GM12891 (cell line): ENCODE results near the gene EDAR.

Experiments used
- DNase-seq: peaks from one replicate; pipeline ENCODE4 v3.0.0; 2011; ENCODE audit warnings: low spot score; ENCODE audit not compliant: insufficient read length
- FAIRE-seq: peaks from 2 replicates; lab custom pipeline; 2011; peaks lifted over from hg19 to GRCh38; lab: Jason Lieb, UNC
- PAX5 ChIP-seq: IDR thresholded peaks from 2 replicates; pipeline ENCODE4 v1.6.1; 2011; ENCODE audit warnings: low read length, moderate library complexity, mild to moderate bottlenecking; ENCODE audit not compliant: insufficient read depth, severe bottlenecking
- POLR2A ChIP-seq: IDR thresholded peaks from 2 replicates; pipeline ENCODE4 v1.6.1; 2011; ENCODE audit warnings: low read depth, low read length, control low read depth
- POLR2AphosphoS5 ChIP-seq: IDR thresholded peaks from 2 replicates; pipeline ENCODE4 v1.6.1; 2011; ENCODE audit warnings: low read depth, low read length, control low read depth
- POU2F2 ChIP-seq: IDR thresholded peaks from 2 replicates; pipeline ENCODE4 v1.6.1; 2011; ENCODE audit warnings: low read depth, mild to moderate bottlenecking, control low read depth, low read length, moderate library complexity
- SPI1 ChIP-seq: IDR thresholded peaks from 2 replicates; pipeline ENCODE4 v1.6.1; 2011; ENCODE audit warnings: low read depth, low read length, control low read depth
- TAF1 ChIP-seq: IDR thresholded peaks from 2 replicates; pipeline ENCODE4 v1.6.1; 2011; ENCODE audit warnings: low read depth, low read length, control low read depth

EDAR gene

DNA sequence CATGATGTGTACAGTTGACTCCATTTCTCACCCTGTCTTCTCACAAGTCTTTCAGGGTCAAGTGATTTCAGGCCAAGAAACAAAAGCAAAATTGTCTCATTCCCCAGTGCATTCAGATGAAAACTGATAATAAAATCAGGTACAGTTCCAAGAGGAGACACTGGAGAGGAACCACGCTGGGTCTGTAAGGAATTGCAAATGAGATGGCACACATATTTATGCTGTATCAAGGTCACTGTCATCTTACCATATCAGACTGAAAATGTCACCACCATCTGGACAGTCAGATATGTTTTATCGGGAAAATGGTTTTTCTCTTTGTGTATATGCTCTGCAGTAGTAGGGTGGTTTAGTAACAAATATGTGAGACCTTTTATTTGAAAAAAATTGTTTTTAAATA, 110.7 kb downstream of the EDAR start:
- FAIRE-seq (no peak), DNase-seq (no peak)
- TF ChIP-seq SPI1, result no peak
- no peak for TF ChIP-seq TAF1
- TF ChIP-seq POU2F2, result no peak
- no peak for TF ChIP-seq PAX5
- TF ChIP-seq POLR2A, result no peak
- TF ChIP-seq POLR2AphosphoS5, result no peak

DNA sequence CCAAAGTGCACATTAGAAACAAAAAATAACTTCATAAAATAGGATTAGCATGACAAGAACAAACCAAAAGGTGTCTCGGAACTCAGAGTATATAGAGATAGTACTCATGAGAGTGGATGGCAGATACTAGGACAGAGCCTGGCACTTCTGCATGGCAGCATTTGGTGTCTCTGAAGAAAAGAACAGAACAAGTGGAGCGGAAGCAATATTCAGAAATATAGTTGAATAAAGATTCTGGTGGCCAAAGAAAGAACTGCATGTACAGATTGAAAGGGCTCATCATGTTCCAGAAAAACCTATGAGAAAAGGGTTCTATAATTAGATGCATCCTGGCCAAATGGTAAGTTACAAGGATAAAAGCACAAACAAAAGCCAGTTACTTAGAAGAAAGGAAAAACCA, 111.5 kb downstream of the EDAR start:
- FAIRE-seq, result no peak
- DNase-seq, result no peak
- TF ChIP-seq SPI1 (no peak), PAX5 (no peak), POU2F2 (no peak)

DNA sequence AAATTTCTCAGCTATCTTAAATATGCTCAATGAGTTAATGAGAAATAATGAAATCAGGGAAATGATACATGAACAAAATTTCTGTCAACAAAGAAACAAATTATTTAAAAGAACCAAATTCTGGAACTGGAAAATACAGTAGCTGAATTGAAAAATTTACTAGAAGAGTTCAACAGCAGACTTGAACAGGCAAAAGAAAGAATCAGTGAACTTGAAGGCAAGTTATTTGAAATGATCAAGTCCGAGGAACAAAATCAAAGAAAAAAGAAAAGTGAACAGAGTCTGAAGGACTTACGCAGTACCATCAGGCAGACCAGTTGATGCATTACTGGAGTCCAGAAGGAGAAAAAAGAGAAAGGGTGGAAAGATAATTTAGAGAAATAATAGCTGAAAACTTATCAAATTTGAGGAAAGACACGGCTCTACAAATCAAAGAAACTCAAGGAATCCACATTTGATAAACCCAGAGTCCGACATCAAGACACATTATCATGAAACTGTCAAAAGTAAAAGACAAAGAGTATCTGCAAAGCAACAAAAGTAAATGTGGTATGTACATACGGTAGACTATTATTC, 118.9 kb downstream of the EDAR start:
- TF ChIP-seq POLR2A (no peak), SPI1 (no peak), PAX5 (no peak), POLR2AphosphoS5 (no peak), POU2F2 (no peak), TAF1 (no peak)
- no peak for DNase-seq
- no peak for FAIRE-seq

DNA sequence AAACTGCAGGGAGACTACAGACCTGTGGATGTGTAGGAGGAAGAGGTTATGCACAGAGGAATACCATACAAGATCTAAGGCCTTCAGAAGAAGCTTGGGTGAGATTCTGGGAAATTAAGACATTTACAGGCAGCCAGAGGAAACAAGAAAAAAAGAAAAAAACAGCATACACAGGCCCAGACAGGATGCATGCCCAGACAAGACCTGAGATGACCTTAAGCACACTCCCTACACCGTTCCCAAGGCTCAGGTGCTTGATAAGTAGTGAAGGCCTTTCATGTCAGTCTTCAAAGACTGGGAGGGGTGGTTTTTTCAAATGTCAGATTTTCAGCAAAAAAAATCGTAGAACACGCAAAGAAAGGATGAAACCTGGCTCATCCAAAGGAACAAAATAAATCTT, 119.5 kb downstream of the EDAR start:
- no peak for TF ChIP-seq TAF1
- TF ChIP-seq POLR2A, result no peak
- no peak for TF ChIP-seq PAX5
- no peak for TF ChIP-seq POU2F2
- no peak for TF ChIP-seq POLR2AphosphoS5
- no peak for TF ChIP-seq SPI1
- FAIRE-seq (no peak), DNase-seq (no peak)

DNA sequence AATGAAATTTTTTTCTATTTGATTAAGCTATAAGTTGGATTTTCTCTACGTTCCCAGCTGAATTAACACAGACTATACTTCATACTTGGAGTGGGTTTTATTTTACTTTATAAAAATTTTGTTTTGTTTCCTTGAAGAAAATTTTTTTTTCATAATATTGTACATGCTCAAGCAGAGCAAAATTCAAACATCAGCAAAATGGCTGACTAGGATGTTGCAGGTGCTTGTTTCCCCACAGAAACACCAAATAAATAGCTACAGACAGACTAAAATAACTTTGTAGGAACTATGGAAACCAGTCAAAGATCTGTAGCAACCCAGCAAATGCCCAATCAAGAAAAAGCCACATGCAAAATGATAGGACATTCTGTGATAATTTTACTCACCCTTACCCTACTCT, 120.1 kb downstream of the EDAR start:
- TF ChIP-seq POLR2AphosphoS5 (no peak), POU2F2 (no peak), SPI1 (no peak), POLR2A (no peak), PAX5 (no peak), TAF1 (no peak)
- no peak for FAIRE-seq
- DNase-seq, result no peak

DNA sequence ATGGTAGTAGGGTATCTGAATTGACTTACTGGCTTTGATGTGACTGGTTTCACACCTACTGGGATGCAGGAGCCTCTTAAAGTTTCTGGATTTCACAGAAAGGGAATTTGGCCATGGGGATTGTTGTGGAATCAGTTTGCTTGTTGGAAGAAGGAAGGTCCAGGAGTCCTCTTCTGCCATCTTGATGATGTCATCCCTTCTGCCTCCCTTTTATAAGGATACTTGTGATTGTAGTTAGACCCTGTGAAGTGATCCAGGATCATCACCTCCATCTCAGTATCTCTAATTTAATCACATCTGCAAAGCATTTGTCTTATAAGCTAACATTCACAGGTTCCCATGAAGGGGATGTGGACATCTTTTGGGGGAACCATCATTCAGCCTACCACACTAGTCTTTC, 123.0 kb downstream of the EDAR start:
- TF ChIP-seq SPI1 (no peak), PAX5 (no peak), POLR2AphosphoS5 (no peak), POLR2A (no peak), POU2F2 (no peak), TAF1 (no peak)
- FAIRE-seq, result no peak

DNA sequence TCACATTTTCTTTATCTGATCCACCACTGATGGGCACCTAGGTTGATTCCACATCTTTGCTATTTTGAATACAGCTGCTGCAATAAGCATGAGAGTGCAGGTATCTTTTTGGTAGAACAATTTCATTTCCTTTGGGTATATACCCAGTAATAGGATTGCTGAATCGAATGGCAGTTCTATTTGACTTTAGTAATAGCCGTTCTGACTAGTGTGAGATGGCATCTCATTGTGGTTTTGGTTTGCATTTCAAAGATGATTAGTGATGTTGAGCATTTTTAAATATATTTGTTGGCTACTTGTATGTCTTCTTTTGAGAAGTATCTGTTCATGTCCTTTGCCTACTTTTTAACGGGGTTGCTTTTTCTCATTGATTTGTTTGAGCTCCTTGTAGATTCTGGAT, 130.1 kb downstream of the EDAR start:
- FAIRE-seq (no peak), DNase-seq (no peak)
- no peak for TF ChIP-seq POLR2AphosphoS5
- no peak for TF ChIP-seq POLR2A
- TF ChIP-seq SPI1, result no peak
- no peak for TF ChIP-seq TAF1
- no peak for TF ChIP-seq PAX5
- TF ChIP-seq POU2F2, result no peak

More for the DNA sequence above, 123.0 kb downstream of the EDAR start:
- no peak for DNase-seq

DNA sequence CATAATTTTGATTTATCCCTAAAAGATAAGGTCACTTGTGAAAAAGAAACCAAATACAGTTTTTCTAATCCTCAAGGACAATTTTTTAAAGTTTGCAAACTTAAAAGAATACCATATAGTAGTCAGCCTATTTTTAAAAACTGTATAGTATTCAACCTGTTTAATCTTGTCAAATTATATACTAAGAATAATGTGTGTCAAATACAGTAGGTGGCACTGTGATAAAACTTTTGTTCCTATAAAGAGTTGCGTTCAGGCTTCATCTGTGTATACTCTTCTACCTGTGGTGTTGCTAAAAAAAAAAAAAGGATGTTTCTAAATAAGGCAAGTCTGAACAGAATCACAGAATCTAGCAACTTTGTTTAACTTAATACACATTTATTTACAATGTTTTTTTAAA, 133.8 kb downstream of the EDAR start:
- DNase-seq (no peak), FAIRE-seq (peak; percentile 9)
- no peak for TF ChIP-seq POLR2AphosphoS5
- no peak for TF ChIP-seq TAF1
- TF ChIP-seq PAX5, result no peak
- TF ChIP-seq SPI1, result no peak
- no peak for TF ChIP-seq POLR2A
- TF ChIP-seq POU2F2, result no peak

DNA sequence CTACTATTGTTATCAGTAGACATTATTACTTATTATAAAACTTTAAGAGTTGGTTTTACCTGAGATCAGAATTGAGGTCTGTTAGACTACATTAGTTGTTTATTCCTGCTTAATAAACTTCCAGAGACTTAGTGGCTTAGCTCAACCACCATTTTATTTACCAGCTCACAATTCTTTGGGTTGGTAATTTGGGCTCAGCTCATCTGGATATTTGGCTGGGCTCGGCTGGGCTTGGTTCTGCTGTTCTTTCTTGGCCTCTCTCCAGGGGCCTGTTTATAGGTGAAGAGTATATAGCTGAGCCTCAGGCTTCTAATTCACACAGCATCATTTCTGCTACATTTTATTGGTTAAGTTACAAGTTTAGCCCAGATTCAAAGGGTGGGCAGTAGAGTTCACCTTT, 134.5 kb downstream of the EDAR start:
- no peak for FAIRE-seq
- TF ChIP-seq POU2F2 (no peak), POLR2AphosphoS5 (no peak), SPI1 (no peak), POLR2A (no peak), TAF1 (no peak), PAX5 (no peak)

DNA sequence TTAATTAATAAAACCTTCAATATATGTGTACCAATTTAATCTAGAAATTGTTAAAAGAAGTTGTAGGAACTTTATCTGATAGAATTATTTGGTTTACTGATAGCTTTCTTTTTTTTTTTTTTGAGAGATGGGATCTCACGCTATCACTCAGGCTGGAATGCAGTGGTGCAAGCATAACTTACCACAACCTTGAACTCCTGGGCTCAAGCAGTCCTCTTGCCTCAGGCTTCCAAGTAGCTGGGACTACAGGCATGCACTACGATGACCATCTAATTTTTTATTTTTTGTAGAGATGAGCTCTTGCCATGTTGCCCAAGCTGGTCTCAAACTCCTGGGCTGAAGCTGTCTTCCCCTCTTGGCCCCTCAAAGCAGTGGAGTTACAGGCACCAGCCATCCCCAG, 135.6 kb downstream of the EDAR start:
- no peak for DNase-seq
- TF ChIP-seq TAF1 (no peak), POLR2AphosphoS5 (no peak), POU2F2 (no peak), POLR2A (no peak), SPI1 (no peak), PAX5 (no peak)
- FAIRE-seq, result no peak

More for the DNA sequence above, 134.5 kb downstream of the EDAR start:
- no peak for DNase-seq

DNA sequence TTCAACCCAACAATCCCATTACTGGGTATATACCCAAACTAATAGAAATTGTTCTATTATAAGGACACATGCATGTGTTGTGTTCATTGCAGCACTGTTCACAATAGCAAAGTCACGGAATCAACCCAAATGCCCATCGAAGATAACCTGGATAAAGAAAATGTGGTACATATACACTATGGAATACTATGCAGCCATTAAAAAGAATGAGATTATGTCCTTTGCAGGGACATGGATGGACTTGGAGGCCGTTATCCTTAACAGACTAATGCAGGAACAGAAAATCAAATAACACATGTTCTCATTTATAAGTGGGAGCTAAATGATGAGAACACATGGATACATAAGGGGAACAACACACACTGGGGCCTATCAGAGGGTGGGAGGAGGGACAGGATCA, 136.6 kb downstream of the EDAR start:
- no peak for DNase-seq
- no peak for TF ChIP-seq POLR2A
- no peak for TF ChIP-seq POU2F2
- no peak for TF ChIP-seq PAX5
- no peak for TF ChIP-seq TAF1
- no peak for TF ChIP-seq POLR2AphosphoS5
- TF ChIP-seq SPI1, result no peak

More for the DNA sequence above, 136.6 kb downstream of the EDAR start:
- no peak for FAIRE-seq
